ENCODE measurements around the gene ZNF648. TPM values are rescaled to one million over a fixed set of nuclear protein-coding genes. Genes with fewer than 3 reads are reported as not detected.

ZNF648 gene
- total RNA-seq, 4 donors from 2014 or later, result not detected

DNA sequence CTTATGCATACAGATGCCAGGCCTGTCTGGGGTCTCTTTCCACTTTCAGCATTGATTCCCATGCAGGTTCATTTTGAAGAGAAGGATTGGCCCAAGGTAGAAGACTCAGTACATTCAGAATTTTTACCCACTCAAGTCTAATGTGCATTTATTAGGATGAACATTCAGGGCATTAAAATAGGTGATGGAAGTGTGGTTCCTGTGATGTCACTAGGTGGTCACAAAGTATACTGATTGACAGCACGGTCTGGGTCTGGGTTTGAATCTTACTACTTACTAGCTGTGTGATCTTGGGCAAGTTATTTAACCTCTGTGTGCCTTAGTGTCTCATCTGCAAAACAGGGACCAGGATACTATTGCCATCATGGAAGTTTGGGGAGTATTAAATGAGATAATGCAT lies 711 bp upstream of the ZNF648 start:
- H3K27me3 ChIP-seq, result no peaks in the 10 kb centered on the region
- no peak overlapping the region for H3K27ac ChIP-seq
- no peak for TF ChIP-seq POLR2A (IDR thresholded peaks at IDR 0.05)
- TF ChIP-seq, protein P1, sequence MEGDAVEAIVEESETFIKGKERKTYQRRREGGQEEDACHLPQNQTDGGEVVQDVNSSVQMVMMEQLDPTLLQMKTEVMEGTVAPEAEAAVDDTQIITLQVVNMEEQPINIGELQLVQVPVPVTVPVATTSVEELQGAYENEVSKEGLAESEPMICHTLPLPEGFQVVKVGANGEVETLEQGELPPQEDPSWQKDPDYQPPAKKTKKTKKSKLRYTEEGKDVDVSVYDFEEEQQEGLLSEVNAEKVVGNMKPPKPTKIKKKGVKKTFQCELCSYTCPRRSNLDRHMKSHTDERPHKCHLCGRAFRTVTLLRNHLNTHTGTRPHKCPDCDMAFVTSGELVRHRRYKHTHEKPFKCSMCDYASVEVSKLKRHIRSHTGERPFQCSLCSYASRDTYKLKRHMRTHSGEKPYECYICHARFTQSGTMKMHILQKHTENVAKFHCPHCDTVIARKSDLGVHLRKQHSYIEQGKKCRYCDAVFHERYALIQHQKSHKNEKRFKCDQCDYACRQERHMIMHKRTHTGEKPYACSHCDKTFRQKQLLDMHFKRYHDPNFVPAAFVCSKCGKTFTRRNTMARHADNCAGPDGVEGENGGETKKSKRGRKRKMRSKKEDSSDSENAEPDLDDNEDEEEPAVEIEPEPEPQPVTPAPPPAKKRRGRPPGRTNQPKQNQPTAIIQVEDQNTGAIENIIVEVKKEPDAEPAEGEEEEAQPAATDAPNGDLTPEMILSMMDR (IDR thresholded peaks at IDR 0.05), result no peak
- DNase-seq, result no peak
- no peaks in the 10 kb centered on the region for H3K9me3 ChIP-seq
- no peaks in the 10 kb centered on the region for H3K36me3 ChIP-seq
- H3K4me1 ChIP-seq, result no peaks in the 10 kb centered on the region
- H3K4me3 ChIP-seq, result no peak overlapping the region

DNA sequence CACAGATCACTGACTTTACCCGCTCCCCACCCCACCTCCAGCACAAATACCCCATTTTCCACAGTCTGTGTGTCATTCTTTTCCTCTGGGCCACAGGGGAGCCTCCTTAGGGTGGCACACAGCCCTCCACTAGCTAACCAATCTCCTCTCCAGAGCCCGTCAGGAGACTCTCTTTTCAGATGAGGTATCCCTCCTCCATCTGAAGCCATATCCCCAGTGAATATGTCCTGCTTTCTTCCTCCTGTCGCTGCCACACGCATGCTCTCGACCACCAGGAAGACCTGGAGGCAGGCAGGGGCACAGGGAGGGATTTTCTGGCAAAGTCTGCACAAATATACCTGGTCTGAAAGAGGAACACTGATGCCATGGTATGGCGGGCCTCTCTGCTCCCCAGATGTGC lies 635 bp downstream of the ZNF648 start:
- no peak for TF ChIP-seq POLR2A (IDR thresholded peaks at IDR 0.05)
- TF ChIP-seq, protein P1 (IDR thresholded peaks at IDR 0.05), result no peak
- Histone ChIP-seq H3K4me1 (no peaks in the 10 kb centered on the region), H3K36me3 (no peaks in the 10 kb centered on the region), H3K27ac (no peak overlapping the region), H3K27me3 (no peaks in the 10 kb centered on the region), H3K9me3 (no peaks in the 10 kb centered on the region), H3K4me3 (no peak overlapping the region)
- no peak for DNase-seq

DNA sequence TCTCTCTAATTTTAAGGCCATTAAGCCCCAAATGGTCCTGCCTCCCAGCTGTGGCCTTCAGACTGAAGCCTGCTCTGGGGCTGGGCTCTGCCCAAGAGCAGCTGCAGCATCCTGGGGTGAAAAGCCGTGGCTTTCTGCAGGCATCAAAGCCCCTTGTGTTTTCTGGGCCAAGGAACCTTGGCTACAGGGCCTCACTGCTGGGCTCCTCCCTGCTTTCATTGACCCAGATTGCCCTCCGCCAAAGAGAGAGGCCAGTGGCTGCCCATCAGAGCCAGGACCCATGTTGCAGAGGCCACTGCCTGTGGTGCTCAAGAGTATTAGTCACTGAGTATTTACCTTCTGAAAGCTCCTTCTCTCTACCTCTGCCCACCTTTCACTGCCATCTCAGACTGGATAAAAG lies 1.6 kb downstream of the ZNF648 start:
- no peaks in the 10 kb centered on the region for H3K4me1 ChIP-seq
- H3K27ac ChIP-seq, result no peak overlapping the region
- no peak for DNase-seq
- no peaks in the 10 kb centered on the region for H3K9me3 ChIP-seq
- H3K4me3 ChIP-seq, result no peak overlapping the region
- no peak for TF ChIP-seq POLR2A (IDR thresholded peaks at IDR 0.05)
- TF ChIP-seq, protein P1 (IDR thresholded peaks at IDR 0.05), result no peak
- no peaks in the 10 kb centered on the region for H3K36me3 ChIP-seq
- no peaks in the 10 kb centered on the region for H3K27me3 ChIP-seq

DNA sequence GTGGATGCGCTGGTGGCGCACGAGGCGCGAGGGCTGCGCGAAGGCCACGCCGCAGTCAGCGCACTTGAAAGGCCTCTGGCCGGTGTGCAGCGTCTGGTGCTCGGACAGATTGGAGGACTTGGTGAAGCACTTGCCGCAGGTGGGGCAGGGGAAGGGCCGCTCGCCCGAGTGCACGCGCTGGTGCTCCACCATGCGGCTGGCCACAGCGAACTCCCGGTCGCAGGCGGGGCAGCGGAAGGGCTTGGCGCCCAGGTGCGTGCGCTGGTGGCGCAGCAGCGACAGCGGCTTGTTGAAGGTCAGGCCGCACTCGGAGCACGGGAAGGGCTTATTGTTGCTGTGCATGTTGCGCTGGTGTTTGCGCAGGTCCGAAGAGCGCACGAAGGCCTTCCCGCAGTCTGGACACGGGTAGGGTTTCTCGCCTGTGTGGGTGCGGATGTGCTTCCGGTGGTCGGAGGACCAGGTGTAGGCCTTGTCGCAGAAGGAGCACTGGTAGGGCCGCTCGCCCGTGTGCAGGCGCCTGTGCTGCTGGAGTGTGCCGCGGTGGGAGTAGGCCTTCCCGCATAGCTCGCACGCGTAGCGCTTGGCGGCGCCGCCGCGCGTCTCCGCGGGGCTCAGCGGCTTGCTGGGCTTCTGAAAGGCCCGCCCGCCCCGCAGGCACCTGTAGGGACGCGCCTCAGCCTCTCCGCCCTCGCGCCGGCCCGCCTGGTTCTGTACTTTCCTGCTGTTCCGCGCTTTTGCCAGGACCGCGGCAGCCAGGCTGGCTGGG lies 4.7 kb downstream of the ZNF648 start:
- H3K36me3 ChIP-seq, result no peaks in the 10 kb centered on the region
- DNase-seq, result no peak
- TF ChIP-seq, protein P1 (IDR thresholded peaks at IDR 0.05), result no peak
- no peak for TF ChIP-seq POLR2A (IDR thresholded peaks at IDR 0.05)
- H3K4me1 ChIP-seq, result no peaks in the 10 kb centered on the region
- H3K4me3 ChIP-seq, result no peak overlapping the region
- H3K9me3 ChIP-seq, result no peaks in the 10 kb centered on the region
- no peak overlapping the region for H3K27ac ChIP-seq
- H3K27me3 ChIP-seq, result no peaks in the 10 kb centered on the region

DNA sequence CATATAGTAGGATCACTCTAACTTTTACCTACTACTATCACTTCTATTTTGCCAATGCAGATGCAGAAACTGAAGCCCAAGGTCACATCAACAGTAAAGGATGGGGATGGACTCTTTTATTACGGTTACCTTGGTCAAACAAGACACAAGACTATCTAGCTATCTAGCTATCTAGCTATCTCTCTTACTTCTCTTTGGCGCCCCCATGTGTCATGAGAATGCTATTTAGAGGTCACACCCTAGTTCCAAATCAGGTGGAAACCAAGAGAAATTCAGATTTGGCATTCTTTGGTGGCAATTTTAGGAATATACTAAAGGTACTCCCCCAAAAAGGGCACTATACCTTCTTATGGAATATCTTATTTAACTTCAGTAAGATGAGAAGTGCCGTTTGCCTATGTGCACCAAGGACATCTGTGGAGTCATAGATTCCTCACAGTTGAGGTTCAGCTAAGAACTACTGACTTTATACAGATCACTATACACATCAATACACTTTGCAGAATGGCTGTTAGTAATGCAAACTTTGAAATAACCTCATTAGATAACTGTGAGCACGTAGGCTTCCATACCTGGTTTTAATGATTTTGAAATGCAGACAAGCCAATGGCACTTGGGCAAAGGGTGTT lies 6.7 kb downstream of the ZNF648 start:
- H3K4me1 ChIP-seq, result no peaks in the 10 kb centered on the region
- no peak overlapping the region for H3K27ac ChIP-seq
- DNase-seq, result peak in 2 of 3 donors; percentile 51 to 73
- no peak overlapping the region for H3K4me3 ChIP-seq
- no peaks in the 10 kb centered on the region for H3K9me3 ChIP-seq
- H3K27me3 ChIP-seq, result no peaks in the 10 kb centered on the region
- no peak for TF ChIP-seq POLR2A (IDR thresholded peaks at IDR 0.05)
- TF ChIP-seq, protein P1 (IDR thresholded peaks at IDR 0.05), result peak in 4 of 6 experiments; percentile 49 to 54 (median 52)
- H3K36me3 ChIP-seq, result no peaks in the 10 kb centered on the region

All from Peyer's patch (tissue), 4 donors.